HepG2 (cell line): ENCODE data around the gene TSPYL6. TPM values are rescaled to one million over a fixed set of nuclear protein-coding genes. Genes with fewer than 3 reads are reported as not detected.

Experiments used
- DZIP1 ChIP-seq: sonication (generic); formaldehyde crosslinking; IDR thresholded peaks from 2 replicates; pipeline ENCODE4 v1.5.0; 2020; ENCODE audit warnings: mild to moderate bottlenecking, missing genetic modification reagents
- HMGXB3 ChIP-seq: sonication (generic); formaldehyde crosslinking; IDR thresholded peaks from 2 replicates; pipeline ENCODE4 v1.4.0; 2020; ENCODE audit warnings: missing genetic modification reagents, borderline replicate concordance
- KDM3A ChIP-seq: IDR thresholded peaks from 2 replicates; pipeline ENCODE4 v1.6.1; 2018; ENCODE audit warnings: low read depth, missing compliant biosample characterization
- MTA3 ChIP-seq: sonication (generic); formaldehyde crosslinking; IDR thresholded peaks from 2 replicates; pipeline ENCODE4 v1.4.0; 2020; ENCODE audit warnings: missing genetic modification reagents
- MYC ChIP-seq: sonication (generic); formaldehyde crosslinking; IDR thresholded peaks from 2 replicates; pipeline ENCODE4 v1.9.0; 2021; ENCODE audit warnings: missing genetic modification reagents, borderline replicate concordance
- RBFOX2 ChIP-seq: fragments of 200-400 bp; formaldehyde crosslinking; IDR thresholded peaks from 2 replicates; pipeline ENCODE4 v1.6.1; 2017; ENCODE audit warnings: low read depth, mild to moderate bottlenecking, low read length
- ZBTB43 ChIP-seq: sonication (generic); formaldehyde crosslinking; conservative IDR thresholded peaks from 2 replicates; pipeline ENCODE4 v1.4.0; 2020; ENCODE audit warnings: missing genetic modification reagents
- ZFP91 ChIP-seq: sonication (generic); formaldehyde crosslinking; IDR thresholded peaks from 2 replicates; pipeline ENCODE4 v1.9.0; 2022; ENCODE audit warnings: missing genetic modification reagents, mild to moderate bottlenecking, borderline replicate concordance
- ZNF850 ChIP-seq: sonication (generic); formaldehyde crosslinking; conservative IDR thresholded peaks from 2 replicates; pipeline ENCODE4 v1.9.0; 2021; ENCODE audit warnings: mild to moderate bottlenecking, missing genetic modification reagents
- ZSCAN5A ChIP-seq: sonication (generic); formaldehyde crosslinking; IDR thresholded peaks from 2 replicates; pipeline ENCODE4 v1.8.0; 2022; ENCODE audit warnings: mild to moderate bottlenecking, missing genetic modification reagents, borderline replicate concordance
- polyA plus RNA-seq, 8 experiments: library from polyadenylated mRNA; depleted of rRNA in 3 of 8; stranded (reverse) in 7 of 8; unstranded in 1 of 8; fragments of >200 nt; fragmentation: Illumina TruSeq in 4 of 8; extraction: Trizol in 4 of 8; gene quantifications; 2 replicates each; pipeline versions ENCODE4 v1.2.1 to v1.2.3, GENCODE V29; 2011 to 2016; ENCODE audit warnings: low read depth in 4 of 8, missing spikeins in 1 of 8, mixed read lengths in 1 of 8; ENCODE audit not compliant: insufficient read depth in 1 of 8
- total RNA-seq, 5 experiments: library from RNA; depleted of rRNA; stranded (reverse); fragments of >200 nt; fragmentation: Illumina TruSeq; extraction: Trizol; gene quantifications; 2 replicates each; pipeline ENCODE4 v1.2.3, GENCODE V29; 2016; ENCODE audit warnings: low read depth in 1 of 5

TSPYL6 gene
- total and polyA plus RNA-seq, 2 of the 13 experiments (the other 11 are each of a cell fraction or from before 2014, with no cell fraction given): 0.03 TPM; not detected in 1

- peak; percentile 69; the same call in 1 of the 2 replicates for TF ChIP-seq HMGXB3
- TF ChIP-seq ZBTB43 (CRISPR knock-in tag): peak; percentile 82; the same call in 1 of the 2 replicates
- no peak for TF ChIP-seq MYC
- no peak for TF ChIP-seq DZIP1 (CRISPR knock-in tag)
- no peak for TF ChIP-seq ZNF850 (CRISPR knock-in tag)
- TF ChIP-seq MTA3 (CRISPR knock-in tag): no peak
- TF ChIP-seq ZFP91: no peak
- TF ChIP-seq RBFOX2: no peak
- TF ChIP-seq ZSCAN5A (CRISPR knock-in tag): peak; percentile 97
- 0 out of 2 replicates have a peak, but pooled peaks have one; percentile 74 for TF ChIP-seq KDM3A
These were observed 22.0 kb downstream of the TSPYL6 start (continued) for GRCh38 chr2:54233832-54234649.
